Mammary epithelial cell (primary cell): Measurements from ENCODE around the gene FASTKD2.

Source experiments
- EZH2 ChIP-seq: IDR thresholded peaks from 2 replicates; pipeline ENCODE4 v1.6.1; 2012; ENCODE audit warnings: low read length, inconsistent platforms, borderline replicate concordance
- TF ChIP-seq, protein P1 (sequence below), 2 donors: IDR thresholded peaks in 1 of 2; conservative IDR thresholded peaks in 1 of 2; 2 replicates each; pipeline ENCODE4 v1.5.1; 2011 to 2012; ENCODE audit warnings: inconsistent platforms in 2 of 2, low read length in 2 of 2, mild to moderate bottlenecking in 2 of 2, control low read depth in 1 of 2, low read depth in 1 of 2; ENCODE audit not compliant: insufficient read depth in 1 of 2; ENCODE audit errors: extremely low read depth in 1 of 2

DNA sequence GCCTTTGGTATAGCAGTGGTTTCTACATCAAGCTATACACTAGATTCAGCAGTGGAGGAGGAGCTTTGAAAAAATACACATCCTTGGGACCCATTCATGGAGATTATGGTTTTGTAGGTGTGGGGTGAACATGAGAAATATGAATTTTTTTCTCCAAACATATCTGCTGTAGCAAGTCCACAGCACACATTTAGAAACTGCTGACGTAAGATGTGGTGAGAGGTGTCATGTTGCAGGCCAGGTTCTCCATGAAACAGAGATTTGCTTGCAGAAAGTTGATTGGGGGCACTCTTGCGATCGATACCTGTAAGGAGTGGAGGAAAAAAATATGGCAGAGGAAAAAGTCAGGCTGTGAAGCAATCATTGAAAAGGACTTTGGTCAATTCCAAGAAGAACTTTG lies 67.9 kb downstream of the FASTKD2 start:
- TF ChIP-seq, protein P1, sequence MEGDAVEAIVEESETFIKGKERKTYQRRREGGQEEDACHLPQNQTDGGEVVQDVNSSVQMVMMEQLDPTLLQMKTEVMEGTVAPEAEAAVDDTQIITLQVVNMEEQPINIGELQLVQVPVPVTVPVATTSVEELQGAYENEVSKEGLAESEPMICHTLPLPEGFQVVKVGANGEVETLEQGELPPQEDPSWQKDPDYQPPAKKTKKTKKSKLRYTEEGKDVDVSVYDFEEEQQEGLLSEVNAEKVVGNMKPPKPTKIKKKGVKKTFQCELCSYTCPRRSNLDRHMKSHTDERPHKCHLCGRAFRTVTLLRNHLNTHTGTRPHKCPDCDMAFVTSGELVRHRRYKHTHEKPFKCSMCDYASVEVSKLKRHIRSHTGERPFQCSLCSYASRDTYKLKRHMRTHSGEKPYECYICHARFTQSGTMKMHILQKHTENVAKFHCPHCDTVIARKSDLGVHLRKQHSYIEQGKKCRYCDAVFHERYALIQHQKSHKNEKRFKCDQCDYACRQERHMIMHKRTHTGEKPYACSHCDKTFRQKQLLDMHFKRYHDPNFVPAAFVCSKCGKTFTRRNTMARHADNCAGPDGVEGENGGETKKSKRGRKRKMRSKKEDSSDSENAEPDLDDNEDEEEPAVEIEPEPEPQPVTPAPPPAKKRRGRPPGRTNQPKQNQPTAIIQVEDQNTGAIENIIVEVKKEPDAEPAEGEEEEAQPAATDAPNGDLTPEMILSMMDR (conservative IDR thresholded peaks at IDR 0.05 in 1 of 2, IDR thresholded peaks at IDR 0.05 in 1 of 2; ENCODE audit: extremely low read depth in 1 of 2, insufficient read depth in 1 of 2, low read depth in 1 of 2, low read length in 2 of 2), result no peak
- no peak for TF ChIP-seq EZH2
